HUES6 (cell line): ENCODE measurements around the gene RBMXL3.
"Not testable (repeated sequence)": the region's sequence is repeated elsewhere in the genome, so short reads cannot be mapped to it uniquely, and the experiment has no call there.

Experiments used
- H3K27ac ChIP-seq: 2 replicates; pipeline ENCODE4 v1.7.0; 2013; ENCODE audit warnings: low read depth, mild to moderate bottlenecking, low read length, inconsistent platforms
- H3K27me3 ChIP-seq: 2 replicates; pipeline ENCODE4 v1.6.1; 2013; ENCODE audit warnings: low read length; ENCODE audit not compliant: control insufficient read depth, insufficient read depth
- H3K36me3 ChIP-seq: 2 replicates; pipeline ENCODE4 v1.6.1; 2013; ENCODE audit warnings: low read length; ENCODE audit not compliant: control insufficient read depth, insufficient read depth
- H3K4me1 ChIP-seq: 2 replicates; pipeline ENCODE4 v1.6.1; 2013; ENCODE audit warnings: low read length; ENCODE audit not compliant: control insufficient read depth, insufficient read depth
- H3K4me3 ChIP-seq: 2 replicates; pipeline ENCODE4 v1.5.1; 2013; ENCODE audit warnings: low read depth, low read length
- H3K9ac ChIP-seq: one replicate; pipeline ENCODE4 v1.6.1; 2013; ENCODE audit warnings: mild to moderate bottlenecking, low read length
- H3K9me3 ChIP-seq: 2 replicates; pipeline ENCODE4 v1.6.1; 2013; ENCODE audit warnings: low read depth, low read length; ENCODE audit not compliant: control insufficient read depth, insufficient read depth

Gene RBMXL3

GRCh38 chrX:115191490-115192243 lies 2.5 kb downstream of the RBMXL3 start:
- Histone ChIP-seq H3K36me3 (peaks cover 3% of the 10 kb centered on the region; the same call in 1 of the 2 replicates), H3K4me3 (no peak overlapping the region), H3K27me3 (peaks cover 1% of the 10 kb centered on the region; the same call in 1 of the 2 replicates), H3K9ac (no peak overlapping the region), H3K27ac (no peak overlapping the region), H3K4me1 (no peaks in the 10 kb centered on the region), H3K9me3 (peaks cover 29% of the 10 kb centered on the region)

- H3K9me3 ChIP-seq = peaks cover 29% of the 10 kb centered on the region
- H3K27ac ChIP-seq = no peak overlapping the region
- no peak overlapping the region for H3K9ac ChIP-seq
- H3K27me3 ChIP-seq = peaks cover 2% of the 10 kb centered on the region; the same call in 1 of the 2 replicates
- no peak overlapping the region for H3K4me3 ChIP-seq
- peaks cover 3% of the 10 kb centered on the region; the same call in 1 of the 2 replicates for H3K36me3 ChIP-seq
- H3K4me1 ChIP-seq = no peaks in the 10 kb centered on the region
Measured at GRCh38 chrX:115192244-115192700, 3.1 kb downstream of the RBMXL3 start.

GRCh38 chrX:115204040-115204439 lies 14.8 kb downstream of the RBMXL3 start:
- Histone ChIP-seq H3K4me3 (no peak overlapping the region), H3K27ac (no peak overlapping the region), H3K27me3 (peaks cover 3% of the 10 kb centered on the region; the same call in 1 of the 2 replicates), H3K9ac (no peak overlapping the region), H3K4me1 (no peaks in the 10 kb centered on the region), H3K36me3 (no peaks in the 10 kb centered on the region), H3K9me3 (peaks cover 45% of the 10 kb centered on the region)

- not testable (repeated sequence) for H3K9ac ChIP-seq, H3K36me3 ChIP-seq, H3K27ac ChIP-seq, H3K27me3 ChIP-seq, H3K4me1 ChIP-seq, H3K4me3 ChIP-seq
- H3K9me3 ChIP-seq = peaks cover 29% of the 10 kb centered on the region
Measured at GRCh38 chrX:115209547-115209946, 20.3 kb downstream of the RBMXL3 start.

- peaks cover 12% of the 10 kb centered on the region for H3K9me3 ChIP-seq
- H3K36me3 ChIP-seq = no peaks in the 10 kb centered on the region
- H3K4me1 ChIP-seq = peaks cover 6% of the 10 kb centered on the region
- H3K9ac ChIP-seq = no peak overlapping the region
- peaks cover 9% of the 10 kb centered on the region; the same call in 1 of the 2 replicates for H3K27me3 ChIP-seq
- H3K4me3 ChIP-seq = no peak overlapping the region
- no peak overlapping the region for H3K27ac ChIP-seq
Measured at GRCh38 chrX:115214151-115214550, 24.9 kb downstream of the RBMXL3 start.

GRCh38 chrX:115214605-115215004 lies 25.4 kb downstream of the RBMXL3 start:
- Histone ChIP-seq H3K9ac (no peak overlapping the region), H3K36me3 (no peaks in the 10 kb centered on the region), H3K27ac (no peak overlapping the region), H3K4me1 (peaks cover 6% of the 10 kb centered on the region), H3K4me3 (no peak overlapping the region), H3K27me3 (peaks cover 9% of the 10 kb centered on the region; the same call in 1 of the 2 replicates), H3K9me3 (peaks cover 12% of the 10 kb centered on the region)

GRCh38 chrX:115217346-115217745 lies 28.1 kb downstream of the RBMXL3 start:
- not testable (repeated sequence) for H3K4me1 ChIP-seq, H3K4me3 ChIP-seq, H3K36me3 ChIP-seq, H3K9me3 ChIP-seq, H3K9ac ChIP-seq, H3K27ac ChIP-seq, H3K27me3 ChIP-seq

GRCh38 chrX:115226929-115227328 lies 37.7 kb downstream of the RBMXL3 start:
- Histone ChIP-seq H3K4me1 (peaks cover 11% of the 10 kb centered on the region), H3K36me3 (no peaks in the 10 kb centered on the region), H3K9ac (no peak overlapping the region), H3K4me3 (no peak overlapping the region), H3K9me3 (no peaks in the 10 kb centered on the region), H3K27ac (no peak overlapping the region), H3K27me3 (peaks cover 5% of the 10 kb centered on the region; the same call in 1 of the 2 replicates)

GRCh38 chrX:115229337-115230003 lies 40.3 kb downstream of the RBMXL3 start:
- H3K4me3 ChIP-seq = no peak overlapping the region
- H3K9ac ChIP-seq = no peak overlapping the region
- no peaks in the 10 kb centered on the region for H3K36me3 ChIP-seq
- H3K4me1 ChIP-seq = peaks cover 15% of the 10 kb centered on the region
- H3K27me3 ChIP-seq = peaks cover 25% of the 10 kb centered on the region
- H3K9me3 ChIP-seq = no peaks in the 10 kb centered on the region
- H3K27ac ChIP-seq = no peak overlapping the region

GRCh38 chrX:115232933-115233496 lies 43.8 kb downstream of the RBMXL3 start:
- no peak overlapping the region for H3K9ac ChIP-seq
- no peak overlapping the region for H3K27ac ChIP-seq
- no peaks in the 10 kb centered on the region for H3K9me3 ChIP-seq
- H3K4me3 ChIP-seq = peak overlapping the region; percentile 85
- H3K4me1 ChIP-seq = peaks cover 19% of the 10 kb centered on the region
- H3K36me3 ChIP-seq = no peaks in the 10 kb centered on the region
- peaks cover 54% of the 10 kb centered on the region for H3K27me3 ChIP-seq
